HG02870 (cell line): Measurements from ENCODE around the gene MTCL3.
"Not testable (repeated sequence)": the region's sequence is repeated elsewhere in the genome, so short reads cannot be mapped to it uniquely, and the experiment has no call there.

Source experiments
- ATAC-seq: cut with Tn5 transposase; IDR thresholded peaks from one replicate; pipeline ENCODE4 v1.9.1; 2021; ENCODE audit warnings: mild to moderate bottlenecking, moderate library complexity; ENCODE audit not compliant: unreplicated experiment

Gene MTCL3

GRCh38 chr6:127439718-127440117 lies 79.4 kb downstream of the MTCL3 start:
- ATAC-seq = no peak

- no peak for ATAC-seq
Observed at GRCh38 chr6:127436578-127437110, 82.5 kb downstream of the MTCL3 start.

DNA sequence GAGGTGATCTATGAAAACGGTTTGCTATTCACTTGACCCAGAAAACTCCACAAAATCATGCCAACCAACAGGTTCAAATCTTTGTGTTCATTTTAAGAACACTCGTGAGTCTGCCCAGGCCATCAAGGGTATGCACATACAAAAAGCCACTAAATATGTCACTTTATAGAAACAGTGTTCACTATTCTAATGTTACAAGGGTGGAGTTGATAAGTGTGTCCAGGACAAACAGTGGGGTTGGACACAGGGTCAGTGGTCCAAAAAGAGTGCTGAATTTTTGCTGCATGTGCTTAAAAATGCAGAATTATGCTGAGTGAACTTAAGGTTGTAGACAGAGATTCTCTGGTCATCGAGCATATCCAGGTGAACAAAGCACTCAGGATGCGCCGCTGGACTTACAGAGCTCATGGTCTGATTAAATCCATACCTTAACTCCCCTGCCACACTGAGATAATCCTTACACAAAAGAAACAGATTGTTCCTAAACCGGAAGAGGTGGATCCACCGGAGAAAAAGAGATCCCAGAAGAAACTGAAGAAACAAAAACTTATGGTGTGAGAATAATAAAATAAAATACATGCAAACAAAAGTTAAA lies 83.4 kb downstream of the MTCL3 start:
- no peak for ATAC-seq

- ATAC-seq = no peak
Observed at GRCh38 chr6:127434651-127435050, 84.5 kb downstream of the MTCL3 start.

GRCh38 chr6:127428562-127428961 lies 90.6 kb downstream of the MTCL3 start:
- not testable (repeated sequence) for ATAC-seq

GRCh38 chr6:127423921-127424320 lies 95.2 kb downstream of the MTCL3 start:
- ATAC-seq = no peak
